Activated CD4-positive, alpha-beta T cell treated with anti-CD3 and anti-CD28 coated beads for 48 hours (primary cell): ENCODE data around the gene PTK6.

ENCODE experiments used
- DNase-seq: peaks from one replicate; pipeline ENCODE4 v3.0.0-alpha.2; 2020

PTK6 gene

DNA sequence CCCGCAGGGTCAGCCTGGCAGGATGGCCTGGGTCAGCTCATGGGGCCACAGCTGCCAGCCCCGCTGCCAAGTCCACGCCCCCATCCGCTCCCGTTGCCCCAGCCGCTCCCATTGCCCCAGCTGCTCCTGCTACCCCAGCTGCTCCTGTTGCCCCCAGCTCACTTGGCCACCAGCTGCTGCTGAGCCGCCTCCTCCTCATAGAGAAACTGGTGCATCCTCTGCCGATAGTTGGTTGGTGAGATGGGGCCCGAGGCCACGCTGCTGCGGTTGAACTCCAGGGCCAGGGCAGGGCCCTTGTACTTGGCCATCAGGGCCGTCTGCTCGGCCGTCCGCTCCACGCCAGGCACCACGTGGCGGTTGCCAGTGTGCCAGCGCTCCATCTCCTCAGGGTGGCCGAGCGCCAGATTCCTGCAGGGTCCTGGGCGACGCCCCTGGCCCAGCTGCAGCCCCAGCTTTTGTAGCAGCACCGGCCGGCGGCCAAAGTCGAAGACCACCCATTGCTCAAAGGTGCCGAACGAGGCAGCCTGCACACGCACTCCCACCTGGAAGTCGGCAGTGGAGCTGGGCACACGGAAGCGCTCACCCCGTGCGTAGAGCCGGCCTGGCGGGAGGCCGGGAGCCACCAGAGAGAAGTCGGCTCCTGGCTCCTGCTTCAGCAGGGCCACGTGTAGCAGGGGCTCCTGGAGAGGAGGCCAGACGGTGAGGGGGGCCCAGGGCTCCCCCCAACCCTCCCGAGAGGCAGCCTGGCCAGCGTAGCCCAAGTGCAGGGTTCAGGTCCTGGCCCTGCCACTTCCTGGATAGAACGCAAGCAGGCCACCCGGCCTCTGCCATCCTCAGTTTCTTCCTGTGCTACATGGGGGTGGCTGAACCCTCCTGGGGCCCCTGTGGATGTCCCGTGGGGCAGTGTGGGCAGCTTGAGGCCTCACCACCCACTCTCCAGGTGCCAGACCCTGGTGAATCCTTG, 32.1 kb upstream of the PTK6 start:
- no peak for DNase-seq

- DNase-seq: no peak
These were observed 31.2 kb upstream of the PTK6 start for GRCh38 chr20:63568170-63568981.

DNA sequence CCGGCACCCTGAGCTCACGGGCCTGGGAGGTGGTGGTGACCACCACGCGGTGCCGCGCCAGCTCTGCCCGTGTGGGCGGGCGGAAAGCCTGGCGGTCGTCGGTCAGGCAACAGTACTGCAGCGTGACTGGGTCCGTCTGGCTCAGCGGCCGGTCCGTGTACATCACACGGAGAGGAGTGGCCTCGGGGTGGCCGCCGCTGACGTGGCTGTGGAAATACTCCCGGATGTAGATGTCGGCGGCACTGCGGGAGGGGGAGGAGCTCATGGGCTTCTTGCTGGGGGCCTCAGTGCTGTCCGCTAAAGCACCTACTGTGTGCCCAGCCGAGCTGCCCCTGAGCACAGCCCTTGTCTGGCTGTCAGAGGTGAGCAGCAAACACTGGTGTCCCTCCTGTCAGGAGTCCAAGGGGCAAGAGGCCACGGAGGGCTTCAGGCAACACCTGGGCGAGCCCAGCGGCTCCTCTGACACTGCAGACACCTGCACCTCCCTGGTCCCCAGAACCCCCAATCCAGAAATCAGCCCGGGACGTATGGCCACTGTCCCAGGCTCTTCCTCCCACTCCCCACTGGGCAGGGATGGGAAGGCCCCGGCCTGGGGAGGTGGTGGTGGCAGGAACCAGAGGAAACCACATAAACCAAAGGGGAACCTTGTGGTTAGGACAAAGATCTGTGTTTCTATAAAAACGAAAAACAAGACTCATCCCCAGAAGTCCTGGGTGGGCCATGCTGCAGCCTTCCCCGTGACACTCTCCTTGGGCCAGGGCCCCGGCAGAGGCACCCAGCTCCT, 30.4 kb upstream of the PTK6 start:
- peak; percentile 62 for DNase-seq

GRCh38 chr20:63567136-63567385, 29.9 kb upstream of the PTK6 start:
- no peak for DNase-seq

DNA sequence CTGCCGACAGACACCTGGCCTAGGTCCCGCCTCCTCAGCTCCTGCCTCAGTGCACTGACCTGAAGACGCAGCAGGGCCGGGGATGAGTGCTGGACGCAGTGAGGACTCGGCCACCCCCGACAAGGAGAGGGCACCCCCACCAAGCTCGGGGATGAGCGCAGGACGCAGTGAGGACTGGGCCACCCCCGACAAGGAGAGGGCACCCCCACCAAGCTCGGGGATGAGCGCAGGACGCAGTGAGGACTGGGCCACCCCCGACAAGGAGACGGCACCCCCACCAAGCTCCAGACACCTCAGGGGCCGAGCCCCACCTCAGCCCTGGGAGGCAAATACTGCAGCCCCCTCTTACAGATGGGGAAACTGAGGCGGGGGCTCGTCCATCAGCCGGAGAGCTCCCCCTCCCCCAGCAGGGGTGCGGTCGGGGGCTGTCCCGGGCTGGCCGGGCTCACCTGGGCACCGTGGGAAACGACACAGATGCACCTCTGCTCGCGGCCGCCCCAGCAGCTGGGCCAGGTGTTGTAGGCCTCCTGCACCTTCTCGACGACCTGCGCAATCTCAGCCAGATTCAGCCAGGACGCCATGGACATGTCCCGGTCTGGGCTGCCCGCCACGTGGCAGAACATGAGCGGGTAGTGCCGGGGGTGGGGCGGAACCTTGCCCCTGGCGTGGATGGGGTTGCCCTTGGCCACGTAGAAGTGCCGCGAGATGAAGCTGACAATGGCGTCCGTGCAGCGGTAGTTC, 29.4 kb upstream of the PTK6 start:
- DNase-seq: no peak

- no peak for DNase-seq
These were observed 28.6 kb upstream of the PTK6 start for GRCh38 chr20:63565699-63566335.

GRCh38 chr20:63565021-63565698, 28.0 kb upstream of the PTK6 start:
- no peak for DNase-seq

GRCh38 chr20:63564036-63564810, 27.0 kb upstream of the PTK6 start:
- DNase-seq: no peak

DNA sequence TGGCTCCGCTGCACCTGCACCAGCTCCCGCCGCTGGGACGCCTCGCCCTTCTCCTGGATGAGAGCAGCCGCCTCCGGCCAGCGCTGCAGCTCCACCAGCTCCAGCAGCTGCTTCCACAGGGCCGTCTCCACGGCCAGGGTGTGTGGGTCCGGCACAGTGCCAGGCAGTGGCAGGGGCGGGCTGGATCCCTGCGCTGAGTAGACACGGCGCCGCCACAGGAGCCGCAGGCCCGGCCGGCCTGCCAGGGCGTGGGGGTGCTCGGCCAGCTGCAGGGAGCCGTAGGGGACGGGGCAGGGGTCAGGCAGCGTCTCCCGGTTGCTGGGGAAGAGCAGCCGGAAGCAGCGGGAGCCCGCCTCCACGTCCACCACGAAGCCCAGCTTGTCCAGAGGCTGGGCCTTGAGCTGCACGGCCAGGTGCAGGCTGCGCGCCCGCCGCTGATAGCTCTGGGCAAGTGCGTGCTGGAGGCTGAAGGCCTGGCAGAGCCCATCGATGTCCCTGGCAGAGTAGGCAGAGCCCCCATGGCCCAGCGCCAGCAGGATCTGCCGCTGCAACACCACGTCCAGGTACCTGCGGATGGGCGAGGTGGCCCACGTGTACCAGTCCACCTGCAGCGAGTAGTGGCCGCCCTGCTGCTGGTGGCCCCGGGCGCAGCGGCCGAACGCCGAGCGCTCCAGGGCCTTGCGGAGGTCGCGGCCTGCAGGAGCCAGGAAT, 26.2 kb upstream of the PTK6 start:
- DNase-seq: no peak

DNA sequence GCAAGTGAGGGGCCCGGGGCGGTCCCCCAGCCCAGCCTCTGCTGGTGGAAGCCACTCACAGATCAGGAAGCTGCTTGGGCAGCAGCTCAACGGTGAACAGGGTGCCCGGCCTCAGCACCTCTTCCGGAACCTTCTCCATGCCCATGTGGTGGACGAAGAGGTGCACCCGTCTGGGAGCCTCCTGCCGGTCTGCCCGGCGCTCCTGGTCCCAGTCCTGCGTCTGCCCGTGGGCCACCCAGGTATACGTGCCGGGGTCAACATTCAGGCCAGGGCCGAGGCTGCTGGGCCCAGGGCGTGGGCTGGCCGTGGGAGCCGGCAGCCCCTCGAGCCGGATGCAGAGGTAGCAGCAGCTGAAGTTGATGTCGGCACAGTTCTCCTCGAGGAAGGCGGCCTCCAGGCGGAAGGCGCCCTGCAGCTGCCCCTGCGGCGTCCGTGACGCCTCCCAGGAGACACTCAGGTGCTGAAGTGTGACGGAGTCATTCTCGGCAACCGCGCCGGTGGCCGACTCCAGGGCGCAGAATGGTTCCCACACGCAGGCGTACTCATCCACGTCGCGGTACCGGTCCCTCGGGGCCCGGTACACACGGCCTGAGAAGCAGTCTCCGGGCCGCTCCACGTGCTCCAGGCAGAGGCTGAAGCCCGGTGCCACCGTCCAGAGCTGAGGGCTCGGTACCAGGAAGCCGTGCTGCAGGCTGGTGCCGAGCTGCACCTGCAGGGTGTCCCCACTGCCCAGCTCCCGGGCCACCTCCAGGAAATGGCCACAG, 25.5 kb upstream of the PTK6 start:
- no peak for DNase-seq

DNA sequence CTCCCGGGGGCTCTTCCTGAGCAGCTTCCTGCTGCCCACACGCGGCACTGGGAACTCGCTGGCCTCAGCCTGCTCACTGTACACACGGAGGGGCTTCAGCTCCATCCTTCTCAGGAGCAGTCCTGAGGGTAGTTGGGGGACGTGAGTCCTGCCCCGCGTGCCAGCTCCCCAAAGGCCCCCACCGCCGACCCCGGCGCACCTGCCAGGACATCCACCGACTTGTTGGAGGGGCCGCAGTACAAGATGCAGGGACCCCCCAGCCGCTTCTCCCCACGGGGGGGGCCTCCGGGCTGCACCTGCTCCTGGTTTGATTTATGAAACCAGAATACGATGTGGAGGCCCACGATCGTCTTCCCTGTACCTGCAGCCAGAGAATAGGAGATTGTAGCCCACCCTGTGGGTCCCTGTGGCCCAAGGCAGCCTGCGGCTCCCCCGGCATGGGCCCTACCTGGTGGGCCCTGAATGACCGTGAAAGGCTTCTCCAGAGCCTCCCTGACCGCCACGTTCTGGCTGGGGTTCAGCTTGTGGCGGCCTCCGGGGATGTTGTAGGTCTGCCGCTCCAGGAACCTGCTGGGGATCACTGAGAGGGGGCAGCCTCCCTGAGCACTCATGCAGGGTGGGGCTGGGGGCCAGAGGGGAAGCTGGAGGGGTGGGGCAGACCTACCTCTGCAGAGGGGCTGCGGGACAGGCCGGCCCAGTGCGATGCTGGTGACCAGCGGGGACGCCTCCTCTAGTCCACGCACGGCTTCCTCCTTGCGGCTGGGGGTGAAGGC, 24.6 kb upstream of the PTK6 start:
- DNase-seq: no peak

- no peak for DNase-seq
These were observed 23.9 kb upstream of the PTK6 start for GRCh38 chr20:63560856-63561609.

DNA sequence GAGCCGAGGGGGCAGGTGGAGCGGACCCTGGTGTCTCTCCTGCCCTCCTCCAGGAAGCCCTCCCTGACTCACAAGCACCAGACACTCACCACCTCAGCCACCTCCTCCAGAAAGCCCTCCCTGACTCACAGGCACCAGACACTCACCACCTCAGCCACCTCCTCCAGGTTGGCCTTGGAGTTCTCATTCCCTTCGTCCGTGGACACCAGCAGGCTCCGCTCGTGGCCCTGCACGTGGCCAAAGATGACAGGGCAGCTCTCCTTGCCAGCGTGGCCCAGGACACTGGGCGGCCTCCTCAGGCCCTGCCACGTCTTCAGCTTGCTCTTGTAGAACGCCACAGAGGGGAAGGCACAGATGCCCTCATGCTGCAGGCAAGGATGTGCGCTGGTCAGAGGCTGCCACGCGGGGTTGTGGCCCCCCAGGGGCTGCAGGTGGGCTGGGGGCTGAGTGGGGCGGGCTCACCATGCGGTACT, 23.2 kb upstream of the PTK6 start:
- no peak for DNase-seq

GRCh38 chr20:63559485-63560332, 22.5 kb upstream of the PTK6 start:
- DNase-seq: peak; percentile 70

GRCh38 chr20:63558804-63559484, 21.8 kb upstream of the PTK6 start:
- DNase-seq: no peak

- DNase-seq: no peak
These were observed 20.3 kb upstream of the PTK6 start for GRCh38 chr20:63557481-63557891.
